Measurements from ENCODE around the gene VWA2.

Gene VWA2

GRCh38 chr10:114233482-114233881 lies 5.6 kb upstream of the VWA2 start:
- ATAC-seq: no peak
- DNase-seq (ENCODE audit: low spot score in 2 of 2): no peak
- Mint-ChIP-seq H3K36me3 (no peaks in the 10 kb centered on the region), H3K4me3 (no peak overlapping the region), H3K4me1 (no peaks in the 10 kb centered on the region), H3K27ac (no peak overlapping the region), H3K9me3 (no peaks in the 10 kb centered on the region)

- no peak for ATAC-seq
- Mint-ChIP-seq H3K4me3 (no peak overlapping the region), H3K36me3 (no peaks in the 10 kb centered on the region), H3K4me1 (no peaks in the 10 kb centered on the region), H3K9me3 (no peaks in the 10 kb centered on the region), H3K27ac (no peak overlapping the region)
- no peak for DNase-seq (ENCODE audit: low spot score in 2 of 2)
Measured at GRCh38 chr10:114234132-114234531, 4.9 kb upstream of the VWA2 start.

GRCh38 chr10:114239994-114240345 lies 916 bp downstream of the VWA2 start:
- Mint-ChIP-seq H3K9me3 (no peaks in the 10 kb centered on the region), H3K36me3 (no peaks in the 10 kb centered on the region), H3K27ac (no peak overlapping the region), H3K4me3 (no peak overlapping the region), H3K4me1 (no peaks in the 10 kb centered on the region)
- no peak for DNase-seq (ENCODE audit: low spot score in 2 of 2)
- no peak for ATAC-seq

- no peak for ATAC-seq
Measured at GRCh38 chr10:114242235-114242634, 3.2 kb downstream of the VWA2 start.

GRCh38 chr10:114243661-114244060 lies 4.6 kb downstream of the VWA2 start:
- no peak for DNase-seq (ENCODE audit: low spot score in 2 of 2)
- ATAC-seq: no peak
- Mint-ChIP-seq H3K4me3 (no peak overlapping the region), H3K27ac (no peak overlapping the region), H3K4me1 (no peaks in the 10 kb centered on the region), H3K36me3 (no peaks in the 10 kb centered on the region), H3K9me3 (no peaks in the 10 kb centered on the region)

More at GRCh38 chr10:114242235-114242634, 3.2 kb downstream of the VWA2 start:
- Mint-ChIP-seq H3K36me3 (no peaks in the 10 kb centered on the region), H3K27ac (no peak overlapping the region), H3K4me1 (no peaks in the 10 kb centered on the region), H3K4me3 (no peak overlapping the region), H3K9me3 (no peaks in the 10 kb centered on the region)
- no peak for DNase-seq (ENCODE audit: low spot score in 2 of 2)

- Mint-ChIP-seq H3K27ac (no peak overlapping the region), H3K36me3 (no peaks in the 10 kb centered on the region), H3K9me3 (no peaks in the 10 kb centered on the region), H3K4me3 (no peak overlapping the region), H3K4me1 (no peaks in the 10 kb centered on the region)
- no peak for ATAC-seq
- no peak for DNase-seq (ENCODE audit: low spot score in 2 of 2)
Measured at GRCh38 chr10:114244126-114244525, 5.1 kb downstream of the VWA2 start.

- H3K4me3 Mint-ChIP-seq: no peak overlapping the region
- H3K4me1 Mint-ChIP-seq: no peaks in the 10 kb centered on the region
- ATAC-seq (no peak), DNase-seq (ENCODE audit: low spot score in 2 of 2) (no peak)
- H3K9me3 Mint-ChIP-seq: no peaks in the 10 kb centered on the region
- H3K36me3 Mint-ChIP-seq: no peaks in the 10 kb centered on the region
- no peak overlapping the region for H3K27ac Mint-ChIP-seq
Measured at GRCh38 chr10:114245121-114245791, 6.2 kb downstream of the VWA2 start.

GRCh38 chr10:114246679-114247305 lies 7.7 kb downstream of the VWA2 start:
- DNase-seq (ENCODE audit: low spot score in 2 of 2) (no peak), ATAC-seq (no peak)
- Mint-ChIP-seq H3K4me3 (no peak overlapping the region), H3K36me3 (no peaks in the 10 kb centered on the region), H3K4me1 (no peaks in the 10 kb centered on the region), H3K27ac (no peak overlapping the region), H3K9me3 (no peaks in the 10 kb centered on the region)

GRCh38 chr10:114250236-114250635 lies 11.2 kb downstream of the VWA2 start:
- Mint-ChIP-seq H3K27ac (no peak overlapping the region), H3K36me3 (no peaks in the 10 kb centered on the region), H3K4me1 (no peaks in the 10 kb centered on the region), H3K9me3 (no peaks in the 10 kb centered on the region), H3K4me3 (no peak overlapping the region)
- no peak for ATAC-seq
- DNase-seq (ENCODE audit: low spot score in 2 of 2): no peak

GRCh38 chr10:114250716-114251115 lies 11.7 kb downstream of the VWA2 start:
- no peak overlapping the region for H3K4me3 Mint-ChIP-seq
- no peaks in the 10 kb centered on the region for H3K4me1 Mint-ChIP-seq
- H3K27ac Mint-ChIP-seq: no peak overlapping the region
- no peaks in the 10 kb centered on the region for H3K36me3 Mint-ChIP-seq
- H3K9me3 Mint-ChIP-seq: no peaks in the 10 kb centered on the region
- no peak for DNase-seq (ENCODE audit: low spot score in 2 of 2)
- no peak for ATAC-seq

GRCh38 chr10:114252092-114252491 lies 13.0 kb downstream of the VWA2 start:
- H3K4me3 Mint-ChIP-seq: no peak overlapping the region
- DNase-seq (ENCODE audit: low spot score in 2 of 2): no peak
- H3K9me3 Mint-ChIP-seq: no peaks in the 10 kb centered on the region
- ATAC-seq: no peak
- no peaks in the 10 kb centered on the region for H3K36me3 Mint-ChIP-seq
- no peak overlapping the region for H3K27ac Mint-ChIP-seq
- H3K4me1 Mint-ChIP-seq: no peaks in the 10 kb centered on the region

GRCh38 chr10:114252883-114253282 lies 13.8 kb downstream of the VWA2 start:
- Mint-ChIP-seq H3K4me1 (no peaks in the 10 kb centered on the region), H3K36me3 (no peaks in the 10 kb centered on the region), H3K27ac (no peak overlapping the region), H3K4me3 (no peak overlapping the region), H3K9me3 (no peaks in the 10 kb centered on the region)
- no peak for DNase-seq (ENCODE audit: low spot score in 2 of 2)
- no peak for ATAC-seq

GRCh38 chr10:114255227-114255626 lies 16.2 kb downstream of the VWA2 start:
- Mint-ChIP-seq H3K4me3 (no peak overlapping the region), H3K36me3 (no peaks in the 10 kb centered on the region), H3K9me3 (no peaks in the 10 kb centered on the region), H3K4me1 (no peaks in the 10 kb centered on the region), H3K27ac (no peak overlapping the region)
- no peak for DNase-seq (ENCODE audit: low spot score in 2 of 2)
- no peak for ATAC-seq

GRCh38 chr10:114256008-114256765 lies 17.1 kb downstream of the VWA2 start:
- Mint-ChIP-seq H3K36me3 (no peaks in the 10 kb centered on the region), H3K4me1 (no peaks in the 10 kb centered on the region)
- DNase-seq (ENCODE audit: low spot score in 2 of 2): no peak

GRCh38 chr10:114256822-114257221 lies 17.8 kb downstream of the VWA2 start:
- H3K4me1 Mint-ChIP-seq: no peaks in the 10 kb centered on the region

More at GRCh38 chr10:114256008-114256765, 17.1 kb downstream of the VWA2 start:
- ATAC-seq: no peak
- no peak overlapping the region for H3K27ac Mint-ChIP-seq
- H3K9me3 Mint-ChIP-seq: no peaks in the 10 kb centered on the region
- no peak overlapping the region for H3K4me3 Mint-ChIP-seq

GRCh38 chr10:114257498-114257897 lies 18.4 kb downstream of the VWA2 start:
- Mint-ChIP-seq H3K36me3 (no peaks in the 10 kb centered on the region), H3K27ac (no peak overlapping the region)

More at GRCh38 chr10:114256822-114257221, 17.8 kb downstream of the VWA2 start:
- Mint-ChIP-seq H3K9me3 (no peaks in the 10 kb centered on the region), H3K4me3 (no peak overlapping the region), H3K27ac (no peak overlapping the region), H3K36me3 (no peaks in the 10 kb centered on the region)
- ATAC-seq (no peak), DNase-seq (ENCODE audit: low spot score in 2 of 2) (no peak)

More at GRCh38 chr10:114257498-114257897, 18.4 kb downstream of the VWA2 start:
- ATAC-seq (no peak), DNase-seq (ENCODE audit: low spot score in 2 of 2) (no peak)
- H3K4me1 Mint-ChIP-seq: no peaks in the 10 kb centered on the region
- H3K4me3 Mint-ChIP-seq: no peak overlapping the region
- no peaks in the 10 kb centered on the region for H3K9me3 Mint-ChIP-seq
